KOPT-K1 (cell line): ENCODE data around the gene ADGRB3.

Source experiments
- H3K27ac ChIP-seq: fragments of 200-600 bp; sonication (generic); 2 replicates; pipeline ENCODE4 v1.5.1; 2016; ENCODE audit warnings: antibody characterized with exemption, mild to moderate bottlenecking, low read depth, low read length; ENCODE audit not compliant: poor library complexity, severe bottlenecking
- H3K36me3 ChIP-seq: fragments of 200-600 bp; sonication (generic); 2 replicates; pipeline ENCODE4 v1.5.1; 2017; ENCODE audit warnings: antibody characterized with exemption, mild to moderate bottlenecking, low read length, moderate library complexity; ENCODE audit not compliant: insufficient read depth
- H3K9me3 ChIP-seq: fragments of 200-600 bp; sonication (generic); 2 replicates; pipeline ENCODE4 v1.5.1; 2017; ENCODE audit warnings: antibody characterized with exemption, low read length, mild to moderate bottlenecking; ENCODE audit not compliant: insufficient read depth, poor library complexity, severe bottlenecking

ADGRB3 gene

DNA sequence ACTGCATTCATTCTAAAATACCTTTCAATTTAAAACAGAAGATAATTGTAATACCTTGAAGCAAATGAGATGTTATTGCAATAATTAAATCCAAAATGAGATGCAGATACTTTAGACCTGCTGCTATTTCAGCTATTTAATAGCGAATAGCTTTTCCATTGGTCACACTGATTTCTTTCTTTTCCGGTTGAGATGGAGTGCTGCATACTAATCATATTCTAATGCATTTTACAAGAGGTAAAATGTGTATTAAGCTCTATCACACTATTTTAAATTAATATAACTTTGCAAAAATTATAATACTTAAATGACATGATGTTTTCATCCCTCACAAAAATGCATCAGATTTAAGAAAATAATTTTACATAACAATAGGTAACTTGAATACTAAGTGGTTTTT lies 74.0 kb downstream of the ADGRB3 start:
- Histone ChIP-seq H3K27ac (no peak overlapping the region), H3K36me3 (no peaks in the 10 kb centered on the region)

DNA sequence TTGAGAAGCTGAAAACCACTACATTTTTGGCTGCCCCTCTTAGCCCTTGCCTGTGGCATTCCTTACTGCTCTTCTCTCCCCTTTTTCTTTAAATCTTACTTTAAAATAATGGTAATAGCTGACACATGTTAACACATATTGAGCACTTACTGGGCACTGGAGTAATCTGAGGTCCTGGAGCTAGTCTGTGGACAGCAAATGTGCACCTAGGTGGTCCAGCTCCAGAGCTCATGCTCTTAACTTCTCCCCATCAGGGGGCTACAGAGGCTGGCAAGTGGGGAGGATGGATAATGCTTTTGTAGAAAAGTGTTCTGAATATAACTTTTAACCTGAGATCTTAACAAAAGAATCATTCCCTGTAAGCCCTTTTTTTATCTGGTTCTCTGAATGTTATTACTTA lies 74.8 kb downstream of the ADGRB3 start:
- no peaks in the 10 kb centered on the region for H3K36me3 ChIP-seq
- no peaks in the 10 kb centered on the region for H3K9me3 ChIP-seq
- no peak overlapping the region for H3K27ac ChIP-seq

More for the DNA sequence above, 74.0 kb downstream of the ADGRB3 start:
- H3K9me3 ChIP-seq: no peaks in the 10 kb centered on the region

GRCh38 chr6:68710496-68710895 lies 75.4 kb downstream of the ADGRB3 start:
- Histone ChIP-seq H3K9me3 (no peaks in the 10 kb centered on the region), H3K27ac (no peak overlapping the region), H3K36me3 (no peaks in the 10 kb centered on the region)

DNA sequence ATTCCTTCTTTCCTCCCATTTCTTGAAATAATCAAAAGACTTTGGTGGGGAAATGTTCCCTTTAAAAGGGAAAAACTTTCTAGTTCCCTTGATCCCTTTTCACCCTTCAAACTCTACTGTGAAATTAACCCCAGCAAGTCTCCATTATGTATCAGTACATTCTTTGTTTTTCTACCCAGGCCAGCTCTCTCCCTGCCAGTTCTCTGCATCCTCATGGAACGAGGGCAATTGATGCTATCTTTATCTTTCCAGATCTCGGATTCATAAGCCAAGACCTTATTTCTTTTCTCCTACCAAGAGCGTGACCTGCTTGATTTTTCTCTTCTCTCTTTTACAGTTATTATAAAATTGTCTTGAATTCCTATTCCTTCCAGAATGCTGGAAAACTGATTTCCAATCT lies 75.8 kb downstream of the ADGRB3 start:
- H3K27ac ChIP-seq: no peak overlapping the region
- no peaks in the 10 kb centered on the region for H3K9me3 ChIP-seq

DNA sequence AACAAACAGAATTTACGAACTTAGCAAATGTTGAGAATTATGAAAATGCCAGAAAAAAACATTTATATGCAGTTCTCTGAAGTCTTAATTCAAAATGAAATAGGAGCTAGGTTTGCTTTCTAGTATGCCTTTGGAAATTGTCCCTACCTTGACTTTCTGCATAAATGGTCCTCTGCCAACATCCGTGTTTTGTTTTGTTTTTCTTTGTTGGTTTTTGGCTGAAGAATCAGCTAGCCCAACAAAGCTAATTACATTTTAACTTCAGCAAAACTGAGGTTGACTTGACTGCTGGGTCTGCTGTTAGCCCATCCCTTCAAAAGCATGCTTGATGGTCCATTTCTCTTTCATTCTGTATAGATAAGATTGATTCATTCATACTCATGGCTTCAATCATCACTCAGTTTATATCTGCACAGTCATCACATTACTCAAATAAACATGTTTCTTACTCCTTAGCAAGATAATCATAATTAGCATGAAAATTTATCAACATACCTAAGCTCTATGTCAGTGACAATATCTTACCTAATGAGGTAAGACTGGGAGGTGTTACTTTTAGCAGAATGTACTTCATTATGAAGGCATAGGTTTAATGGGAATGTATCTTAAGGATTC lies 76.4 kb downstream of the ADGRB3 start:
- no peak overlapping the region for H3K27ac ChIP-seq
- H3K36me3 ChIP-seq: no peaks in the 10 kb centered on the region
- no peaks in the 10 kb centered on the region for H3K9me3 ChIP-seq

More for the DNA sequence above, 75.8 kb downstream of the ADGRB3 start:
- no peaks in the 10 kb centered on the region for H3K36me3 ChIP-seq

GRCh38 chr6:68716620-68717019 lies 81.5 kb downstream of the ADGRB3 start:
- Histone ChIP-seq H3K36me3 (no peaks in the 10 kb centered on the region), H3K9me3 (no peaks in the 10 kb centered on the region), H3K27ac (no peak overlapping the region)

GRCh38 chr6:68718385-68719073 lies 83.4 kb downstream of the ADGRB3 start:
- Histone ChIP-seq H3K27ac (no peak overlapping the region), H3K36me3 (no peaks in the 10 kb centered on the region), H3K9me3 (no peaks in the 10 kb centered on the region)

GRCh38 chr6:68719761-68720160 lies 84.7 kb downstream of the ADGRB3 start:
- no peak overlapping the region for H3K27ac ChIP-seq
- H3K36me3 ChIP-seq: no peaks in the 10 kb centered on the region
- no peaks in the 10 kb centered on the region for H3K9me3 ChIP-seq

GRCh38 chr6:68722891-68723527 lies 87.9 kb downstream of the ADGRB3 start:
- Histone ChIP-seq H3K9me3 (no peaks in the 10 kb centered on the region), H3K36me3 (no peaks in the 10 kb centered on the region), H3K27ac (no peak overlapping the region)

DNA sequence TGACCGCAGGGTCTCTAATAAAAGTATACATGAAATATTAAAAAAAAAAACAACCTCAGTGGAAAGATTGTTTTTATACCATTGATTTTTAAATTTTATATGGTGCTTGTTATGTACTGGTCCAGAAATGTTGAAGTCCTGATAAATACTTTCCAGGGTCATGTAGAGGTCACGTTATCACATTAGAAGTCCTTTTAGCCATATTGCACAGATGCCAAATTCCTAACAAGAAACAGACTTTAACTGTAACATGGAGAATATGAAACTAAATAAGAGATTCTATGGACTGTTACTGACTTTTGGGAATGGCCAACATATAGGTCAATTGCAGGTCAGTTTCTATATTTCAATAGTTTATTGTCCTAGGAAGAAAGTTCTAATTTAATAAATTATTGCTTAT lies 89.0 kb downstream of the ADGRB3 start:
- H3K27ac ChIP-seq: no peak overlapping the region
- no peaks in the 10 kb centered on the region for H3K9me3 ChIP-seq
- H3K36me3 ChIP-seq: no peaks in the 10 kb centered on the region

DNA sequence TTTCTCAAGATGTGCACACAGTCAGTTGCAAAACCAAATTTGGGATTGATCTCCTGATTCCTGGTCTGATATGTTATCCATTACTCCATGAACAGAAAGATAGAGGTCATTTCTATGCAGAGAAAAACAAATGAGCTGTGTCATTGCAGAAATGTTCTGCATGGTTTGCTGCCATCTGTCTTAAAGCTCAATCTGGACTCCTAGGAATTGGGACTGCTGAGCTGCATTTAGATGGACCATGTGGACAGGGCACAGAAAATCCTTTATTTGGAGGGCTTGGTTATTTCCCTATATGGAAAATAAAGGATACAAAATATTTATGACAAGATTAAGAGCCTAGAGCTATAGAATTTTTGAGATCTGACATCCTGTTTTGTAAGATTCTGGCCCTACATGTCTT lies 91.3 kb downstream of the ADGRB3 start:
- no peaks in the 10 kb centered on the region for H3K9me3 ChIP-seq

GRCh38 chr6:68726992-68727391 lies 91.9 kb downstream of the ADGRB3 start:
- no peak overlapping the region for H3K27ac ChIP-seq
- H3K36me3 ChIP-seq: no peaks in the 10 kb centered on the region
- H3K9me3 ChIP-seq: no peaks in the 10 kb centered on the region

More for the DNA sequence above, 91.3 kb downstream of the ADGRB3 start:
- H3K27ac ChIP-seq: no peak overlapping the region
- H3K36me3 ChIP-seq: no peaks in the 10 kb centered on the region

- H3K36me3 ChIP-seq: no peaks in the 10 kb centered on the region
- no peak overlapping the region for H3K27ac ChIP-seq
- H3K9me3 ChIP-seq: no peaks in the 10 kb centered on the region
Measured at GRCh38 chr6:68727699-68728098, 92.6 kb downstream of the ADGRB3 start.

DNA sequence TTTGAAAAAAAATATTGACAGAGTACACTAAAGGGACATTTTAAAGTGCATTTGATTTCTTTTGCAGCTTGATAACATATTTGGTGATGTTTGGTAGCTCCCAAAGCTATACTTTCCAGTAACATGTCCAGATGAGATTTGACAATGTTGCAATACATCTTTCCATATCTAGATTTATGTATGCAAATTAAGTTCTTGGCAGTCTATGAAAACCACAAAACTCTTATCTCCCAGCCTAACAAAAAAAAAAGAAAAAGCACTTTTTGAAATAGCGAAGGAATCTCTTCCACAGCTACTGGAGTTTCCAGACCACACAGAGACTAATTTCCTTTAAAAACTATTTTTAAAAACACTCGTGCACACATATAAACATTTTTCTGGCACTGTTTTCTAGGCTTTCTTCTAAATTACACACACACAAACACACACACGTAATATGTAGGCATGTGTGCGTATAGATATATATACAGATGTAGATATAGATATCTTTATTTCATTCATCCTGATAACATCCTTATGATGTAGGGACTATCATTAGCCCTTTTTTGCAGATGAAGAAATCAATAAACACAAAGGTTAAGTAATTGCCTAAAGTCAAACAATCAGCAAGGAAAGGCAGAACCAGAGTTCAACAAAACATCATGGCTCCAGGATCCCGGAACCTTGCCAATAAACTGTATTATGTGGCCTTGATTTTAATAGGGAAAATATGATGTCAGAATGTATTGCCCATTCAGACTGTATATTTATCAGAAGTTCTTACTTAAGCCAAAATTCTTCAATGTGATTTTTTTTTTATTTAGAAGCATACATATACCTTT lies 93.3 kb downstream of the ADGRB3 start:
- H3K9me3 ChIP-seq: no peaks in the 10 kb centered on the region
- no peak overlapping the region for H3K27ac ChIP-seq
- H3K36me3 ChIP-seq: no peaks in the 10 kb centered on the region

DNA sequence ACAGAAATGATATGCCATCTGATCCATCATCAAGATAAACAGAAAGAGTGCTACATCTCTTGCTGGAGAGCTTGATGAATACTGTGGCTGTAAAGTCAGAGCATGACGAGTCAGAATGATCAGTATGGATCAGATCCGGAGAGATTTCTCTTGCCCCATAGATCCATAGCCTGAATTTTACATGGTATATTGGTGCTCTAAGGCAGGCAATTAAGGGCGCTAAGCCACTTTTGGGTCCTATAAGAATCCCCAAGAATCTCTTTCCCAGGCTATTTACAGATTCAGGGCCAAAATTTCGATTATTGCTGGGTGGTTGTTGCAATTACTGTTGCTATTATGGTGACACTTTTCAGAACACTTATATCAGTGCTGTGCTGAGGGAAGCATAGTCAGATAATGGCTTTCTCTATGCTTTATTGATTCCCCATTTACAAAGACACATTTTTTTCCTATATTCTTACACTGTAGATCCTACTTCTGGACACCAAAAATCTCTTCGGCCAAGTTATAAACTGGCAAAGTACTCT lies 94.4 kb downstream of the ADGRB3 start:
- Histone ChIP-seq H3K9me3 (no peaks in the 10 kb centered on the region), H3K36me3 (no peaks in the 10 kb centered on the region), H3K27ac (no peak overlapping the region)
